Measurements from ENCODE around the gene RASD1. TPM values are rescaled to one million over a fixed set of nuclear protein-coding genes. Genes with fewer than 3 reads are reported as not detected.

The RASD1 gene, protein sequence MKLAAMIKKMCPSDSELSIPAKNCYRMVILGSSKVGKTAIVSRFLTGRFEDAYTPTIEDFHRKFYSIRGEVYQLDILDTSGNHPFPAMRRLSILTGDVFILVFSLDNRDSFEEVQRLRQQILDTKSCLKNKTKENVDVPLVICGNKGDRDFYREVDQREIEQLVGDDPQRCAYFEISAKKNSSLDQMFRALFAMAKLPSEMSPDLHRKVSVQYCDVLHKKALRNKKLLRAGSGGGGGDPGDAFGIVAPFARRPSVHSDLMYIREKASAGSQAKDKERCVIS
- 6.1 and 14.1 TPM in 2 replicates for total RNA-seq

DNA sequence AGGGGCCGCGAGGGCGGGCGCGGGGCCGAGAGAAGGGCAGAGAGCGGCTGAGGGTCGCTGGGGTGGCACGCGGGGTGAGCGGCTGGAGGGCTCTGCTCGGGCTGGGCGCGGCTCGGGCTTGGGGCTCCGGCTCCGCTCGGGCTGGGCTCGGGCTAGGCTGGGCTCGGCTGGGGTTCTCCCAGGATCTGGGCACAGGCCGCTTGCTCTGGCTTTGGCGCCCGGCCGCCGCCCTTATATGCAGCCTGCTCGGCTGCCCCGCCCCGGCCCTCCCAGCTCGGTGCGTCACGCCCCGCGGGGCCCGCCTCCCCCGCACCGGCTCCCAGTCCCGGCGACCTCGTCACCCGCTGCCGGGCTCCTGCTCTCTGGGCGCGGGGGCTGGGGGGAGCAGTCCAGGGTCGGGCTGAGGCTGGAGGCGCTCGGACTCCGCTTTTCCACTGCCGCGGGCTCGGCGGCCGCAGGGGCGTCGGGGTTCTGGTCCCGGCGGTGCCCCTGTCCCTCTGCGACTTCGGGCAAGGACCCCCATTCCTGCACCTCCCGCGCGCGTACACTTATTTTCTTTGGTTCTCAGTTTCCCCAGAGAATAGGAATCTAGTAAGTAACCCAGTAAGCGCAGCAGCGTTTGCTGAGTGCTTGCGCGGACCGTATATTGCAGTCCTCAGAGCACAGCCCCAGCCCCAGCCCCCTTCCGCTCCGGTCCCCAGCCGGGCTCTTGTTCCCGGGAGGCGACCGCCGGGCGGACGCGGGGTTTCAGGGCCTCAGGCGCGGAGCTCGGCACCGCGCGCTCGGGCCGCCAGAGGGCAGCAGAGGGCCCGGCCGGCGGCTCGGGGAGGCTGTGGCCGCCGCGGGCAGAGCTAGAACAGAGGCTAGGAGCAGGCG is at the start of gene RASD1:
Gene RASD1, minus strand, starts transcription at position 207 of the 876 bp plus-strand sequence. CDS start 214 bp downstream, outside the sequence.

DNA sequence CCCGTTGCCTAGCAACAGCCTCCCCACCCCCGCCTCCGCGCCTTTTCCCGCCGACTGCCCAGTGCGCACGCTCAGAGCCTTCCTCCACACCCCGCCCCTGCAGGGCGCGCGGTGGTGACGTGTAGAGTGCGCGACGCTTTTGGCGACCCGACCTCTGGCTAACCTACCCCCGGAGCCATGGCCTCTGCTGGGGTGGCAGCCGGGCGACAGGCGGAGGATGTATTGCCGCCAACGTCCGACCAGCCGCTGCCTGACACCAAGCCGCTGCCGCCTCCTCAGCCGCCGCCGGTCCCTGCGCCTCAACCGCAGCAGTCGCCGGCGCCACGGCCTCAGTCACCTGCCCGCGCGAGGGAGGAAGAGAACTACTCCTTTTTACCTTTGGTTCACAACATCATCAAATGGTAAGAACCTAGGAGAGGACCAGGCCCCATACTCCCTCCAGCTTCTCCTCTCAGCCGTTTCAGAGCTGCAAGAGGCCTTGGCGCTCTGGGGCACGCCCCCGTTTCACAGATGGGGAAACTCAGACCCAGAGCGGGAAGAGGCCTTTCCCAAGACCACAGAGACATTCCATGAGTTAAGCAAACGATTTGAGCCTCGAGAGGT is 19.2 kb downstream of the RASD1 start, which contains the start of gene MED9:
Gene MED9, plus strand, starts transcription at position 136 of the 603 bp plus-strand sequence. Its CDS starts 42 bp downstream, at position 178.

Other genes starting within 250 kb of the RASD1 start
- gene COPS3, start 215.1 kb downstream of the RASD1 start, total RNA-seq = 64.7 and 77.8 TPM in 2 replicates
- gene NT5M, start 193.0 kb downstream of the RASD1 start, total RNA-seq = 0.81 and 1.3 TPM in 2 replicates
- gene MED9, start 19.4 kb downstream of the RASD1 start, total RNA-seq = 8.4 and 10.4 TPM in 2 replicates
- 17.1 and 20.9 TPM in 2 replicates for gene PEMT, start 95.3 kb upstream of the RASD1 start, total RNA-seq
- 7.2 and 12.7 TPM in 2 replicates for gene RAI1, start 185.1 kb upstream of the RASD1 start, total RNA-seq

All from endothelial cell of coronary artery (primary cell).